Inflammatory macrophage (primary cell): Measurements from ENCODE around the gene ARMC3.
"Not testable (repeated sequence)": the region's sequence is repeated elsewhere in the genome, so short reads cannot be mapped to it uniquely, and the experiment has no call there.

ENCODE experiments used
- DNase-seq, 2 donors: peaks; one replicate each; pipeline ENCODE4 v3.0.0-alpha.2; 2020 to 2022

Gene ARMC3

GRCh38 chr10:23051278-23051677 is 123.4 kb downstream of the ARMC3 start:
- DNase-seq: no peak

DNA sequence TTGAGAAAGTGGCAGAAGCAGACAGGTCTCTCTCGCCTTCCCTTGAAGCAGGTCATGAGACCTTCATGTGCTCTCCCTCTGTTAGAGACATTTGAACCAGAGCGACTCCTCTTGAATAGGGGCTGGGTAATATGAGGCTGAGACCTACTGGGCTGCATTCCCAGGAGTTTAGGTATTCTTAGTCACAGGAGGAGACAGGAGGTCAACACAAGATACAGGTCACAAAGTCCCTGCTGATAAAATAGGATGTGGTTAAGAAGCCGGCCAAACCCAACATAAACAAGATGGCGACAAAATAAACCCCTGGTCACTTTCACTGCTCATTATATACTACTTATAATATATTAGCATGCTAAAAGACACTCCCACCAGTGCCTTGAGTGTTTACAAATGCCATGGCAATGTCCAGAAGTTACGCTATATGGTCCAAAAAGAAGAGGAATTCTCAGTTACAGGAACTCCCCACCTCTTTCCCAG is 124.0 kb downstream of the ARMC3 start:
- DNase-seq: no peak

DNA sequence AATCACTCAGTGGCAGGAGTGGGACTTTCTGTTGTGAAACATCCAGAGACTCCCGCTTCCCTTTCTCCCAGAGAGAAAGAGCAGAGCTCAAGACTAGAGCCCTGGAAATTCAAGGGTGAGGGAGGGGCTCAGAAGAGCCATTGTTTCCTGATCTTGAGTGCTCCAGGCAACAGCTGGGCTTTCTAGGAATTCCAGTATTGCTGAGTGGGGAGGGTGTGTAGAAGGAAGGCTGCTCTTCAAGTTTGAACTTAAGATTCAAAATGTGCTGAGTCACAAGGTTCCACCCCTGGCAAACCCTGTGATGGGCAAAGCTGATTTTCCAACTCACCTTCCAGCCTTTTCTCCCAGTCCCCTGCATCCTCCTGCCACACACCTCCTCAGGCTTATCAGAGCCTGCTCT is 125.2 kb downstream of the ARMC3 start:
- DNase-seq: peak in 1 of 2 donors; percentile 9

DNA sequence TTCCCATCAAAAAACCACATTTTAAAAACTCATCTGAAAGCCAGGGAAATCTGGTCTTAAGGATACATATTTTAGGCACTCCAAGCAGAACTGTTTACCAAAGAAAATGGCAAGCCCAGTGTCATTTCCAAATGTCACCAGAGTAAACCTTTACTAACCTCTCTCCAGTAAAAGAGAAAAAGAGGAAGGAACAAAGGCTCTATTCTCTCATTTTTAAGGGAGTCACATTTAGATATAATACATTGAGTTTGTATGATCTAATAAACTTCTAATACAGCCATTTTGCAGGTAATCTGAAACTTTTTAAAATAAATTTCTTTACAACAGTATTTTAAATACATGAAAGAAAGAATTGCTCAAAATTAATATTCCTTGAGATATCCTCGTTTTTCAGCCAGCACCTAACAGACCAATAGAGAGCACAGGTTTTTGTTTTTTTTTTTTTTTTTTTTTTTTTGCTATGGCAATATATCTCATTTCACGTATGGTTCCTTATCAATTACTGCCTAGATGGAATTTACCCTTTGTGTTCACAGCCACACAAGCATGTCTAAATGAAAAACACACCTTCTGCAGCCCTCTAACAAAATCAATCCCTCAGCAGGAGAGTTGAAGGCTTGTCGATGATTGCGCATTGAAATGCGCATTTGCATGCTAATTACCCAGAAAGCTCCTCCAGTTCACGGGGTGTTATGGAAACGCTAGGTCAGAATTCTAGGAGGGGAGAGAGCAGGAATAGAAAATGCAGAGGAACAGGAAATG is 127.8 kb downstream of the ARMC3 start:
- DNase-seq: no peak

GRCh38 chr10:23056186-23056579 is 128.3 kb downstream of the ARMC3 start:
- DNase-seq: no peak

GRCh38 chr10:23058366-23058765 is 130.5 kb downstream of the ARMC3 start:
- DNase-seq: no peak

GRCh38 chr10:23060918-23061317 is 133.1 kb downstream of the ARMC3 start:
- no peak for DNase-seq

DNA sequence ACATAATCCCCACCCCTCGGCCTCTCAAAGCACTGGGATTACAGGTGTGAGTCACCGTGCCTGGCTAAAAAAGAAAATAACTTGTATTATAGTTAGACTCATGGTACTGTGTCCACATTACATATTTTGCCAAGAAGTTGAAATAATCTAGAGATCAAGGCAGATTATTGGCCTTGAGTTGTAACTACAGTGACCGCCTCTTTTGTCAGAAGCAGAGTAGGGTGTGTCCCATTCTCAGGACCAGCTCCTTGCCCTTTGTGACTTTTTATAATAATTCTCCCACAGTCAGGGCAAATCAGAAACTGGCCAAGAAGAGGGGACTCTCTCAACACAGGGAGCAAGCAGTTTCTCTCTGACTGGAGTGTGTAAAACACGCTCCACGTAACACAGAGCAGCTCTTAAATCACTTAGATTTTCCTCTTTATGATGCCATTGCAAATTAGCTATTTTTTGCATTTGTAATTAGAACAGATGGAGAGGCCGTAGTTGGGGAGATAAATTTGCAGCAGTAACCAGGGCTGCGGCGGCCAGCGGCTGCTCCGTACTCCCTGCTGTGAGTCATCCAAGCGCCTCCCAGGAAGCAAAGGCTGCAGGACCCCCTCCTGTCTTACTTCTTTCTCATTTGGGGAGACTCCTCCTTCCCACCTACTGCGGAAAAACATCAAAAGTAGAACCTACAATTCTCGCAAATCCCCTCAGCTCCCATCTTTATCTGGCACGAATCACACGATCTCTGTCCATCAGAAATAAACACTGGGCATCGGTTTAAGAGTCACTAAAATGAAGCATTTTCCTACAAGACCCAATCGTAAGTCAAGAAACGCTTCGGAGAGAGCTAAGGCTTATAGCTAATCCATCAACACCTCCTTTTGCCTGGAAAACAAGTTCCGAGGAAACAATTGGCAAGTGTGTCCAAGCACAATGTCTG is 135.5 kb downstream of the ARMC3 start:
- DNase-seq: no peak

DNA sequence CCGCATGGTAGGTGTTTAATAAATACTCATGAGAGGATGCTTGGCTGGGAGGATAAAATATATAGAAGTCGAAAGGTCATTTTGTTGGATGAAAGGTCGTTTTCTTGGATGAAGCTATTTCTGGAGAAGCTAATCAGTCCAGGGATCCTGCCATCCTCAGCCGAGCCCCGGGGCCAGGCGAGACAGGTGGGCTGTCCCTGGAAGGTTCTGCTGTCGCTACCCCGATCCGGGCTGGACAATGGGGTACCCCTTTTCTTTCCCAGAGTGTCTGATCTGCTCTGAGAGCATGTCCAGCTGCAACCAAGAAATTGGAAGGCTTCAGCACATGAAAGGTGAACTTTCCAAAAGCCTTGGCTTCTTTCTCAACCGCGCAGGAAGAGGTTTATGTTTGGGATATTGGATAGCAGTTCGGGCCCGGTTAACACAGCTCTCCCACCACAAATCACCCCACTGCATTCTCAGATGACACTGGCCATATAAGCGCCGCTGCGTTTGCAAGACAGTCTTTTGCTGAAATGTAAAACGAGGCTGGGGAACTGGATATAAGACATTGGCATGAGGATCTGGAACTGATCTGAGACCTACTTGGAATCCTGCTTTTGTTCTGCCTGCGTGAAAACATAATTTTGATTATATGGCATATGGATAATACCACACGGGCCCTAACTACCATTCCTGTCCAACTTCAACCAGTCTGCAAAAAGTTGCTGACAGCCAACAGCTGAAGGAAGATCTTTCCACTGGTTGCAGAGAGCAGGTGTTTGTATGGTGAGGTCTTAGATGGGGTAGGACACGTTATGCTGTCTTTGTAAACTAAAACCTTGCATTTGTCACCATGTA is 136.3 kb downstream of the ARMC3 start:
- DNase-seq: no peak

- not testable (repeated sequence) for DNase-seq
These were observed 136.9 kb downstream of the ARMC3 start for GRCh38 chr10:23064813-23065114.

DNA sequence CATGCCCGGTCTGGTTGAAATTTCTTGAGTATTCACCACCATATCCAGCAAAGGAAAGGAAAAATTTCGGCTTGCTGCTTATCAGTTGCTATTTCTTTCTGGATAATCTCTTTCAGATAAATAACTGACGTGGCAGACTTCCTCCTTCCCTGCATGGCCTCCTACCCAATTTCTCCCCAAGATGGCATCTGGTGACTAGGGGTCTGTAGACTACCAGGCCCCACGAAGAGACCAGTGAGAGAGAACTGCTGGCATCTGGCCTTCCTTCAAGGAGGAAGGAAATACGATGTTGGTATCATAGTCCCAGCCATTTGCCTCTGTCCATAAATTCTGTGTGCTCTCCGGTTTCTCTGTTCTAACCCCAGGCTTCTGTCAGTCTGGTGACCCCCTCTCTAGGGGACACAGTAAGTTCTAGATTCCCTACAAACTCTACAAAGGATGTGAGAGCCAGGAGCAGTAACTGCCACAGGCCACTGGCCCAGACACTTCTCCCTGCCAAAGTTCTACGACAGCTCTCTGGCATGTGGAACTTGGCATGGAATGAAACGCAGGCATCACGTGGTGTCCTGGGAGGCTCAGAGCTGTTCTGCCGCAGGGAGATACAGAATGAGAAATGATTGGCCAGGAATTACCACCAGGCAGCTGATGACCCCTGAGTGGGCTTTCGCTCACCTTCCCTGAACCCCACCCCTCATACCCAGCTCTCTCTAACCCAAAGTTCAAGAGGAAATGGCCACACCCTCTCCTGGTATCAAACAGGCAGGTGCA is 137.5 kb downstream of the ARMC3 start:
- DNase-seq: no peak

DNA sequence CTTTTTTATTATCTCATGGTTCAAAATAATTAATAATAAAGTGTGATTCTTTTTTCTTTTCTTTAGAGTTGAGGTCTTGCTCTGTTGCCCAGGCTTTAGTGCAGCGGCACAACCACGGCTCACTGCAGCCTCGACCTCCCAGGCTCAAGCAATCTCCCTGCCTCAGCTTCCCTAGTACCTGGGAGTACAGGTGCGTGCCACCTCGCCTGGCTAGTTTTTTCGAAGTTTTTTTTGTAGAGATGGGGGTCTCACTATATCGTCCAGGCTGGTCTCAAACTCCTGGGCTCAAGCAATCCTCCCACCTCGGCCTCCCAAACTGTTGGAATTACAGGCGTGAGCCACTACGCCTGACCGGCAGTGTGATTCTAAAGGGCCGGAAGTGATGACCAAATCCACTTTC is 139.5 kb downstream of the ARMC3 start:
- DNase-seq: no peak

DNA sequence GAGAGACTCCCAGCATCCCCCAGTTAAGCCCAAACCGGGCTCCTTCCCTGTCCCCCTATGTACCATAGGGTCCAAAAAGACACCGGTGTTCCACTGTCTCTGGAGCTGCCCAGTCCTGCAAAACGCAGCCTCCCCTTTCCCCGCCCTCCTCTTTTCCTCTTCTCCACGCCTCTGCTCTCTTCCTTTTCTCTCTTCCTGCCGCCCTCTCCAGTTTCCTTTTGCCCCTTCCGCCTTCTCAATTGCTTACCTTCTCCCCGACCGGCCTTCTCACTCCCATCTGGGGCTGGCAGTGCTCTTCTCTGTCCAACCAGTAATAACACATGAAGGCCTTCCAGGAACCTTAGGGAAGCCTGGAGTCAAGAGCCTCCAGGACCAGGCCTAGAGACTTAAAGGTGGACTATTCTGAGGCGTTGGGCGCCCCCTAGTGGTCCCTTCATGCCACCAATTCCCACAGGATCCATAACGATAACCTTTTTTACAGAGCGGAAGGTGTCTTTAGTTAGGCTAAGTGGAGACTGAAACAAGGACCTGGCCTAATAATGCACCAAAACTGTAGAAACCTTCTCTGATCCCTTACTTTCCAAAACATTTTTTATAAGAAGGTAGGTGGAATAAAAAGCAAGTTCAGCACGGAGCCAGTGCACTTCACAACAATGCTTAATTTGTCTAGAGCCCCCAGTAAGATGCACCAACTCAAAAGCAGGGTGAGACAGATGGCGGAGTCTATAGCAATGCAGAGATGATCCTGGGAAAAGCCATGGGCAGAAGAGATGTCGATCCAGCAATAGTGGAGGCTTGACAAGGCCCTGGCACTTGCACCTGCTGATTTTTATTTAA is 140.3 kb downstream of the ARMC3 start:
- peak; percentile 54 to 72 for DNase-seq

- no peak for DNase-seq
These were observed 141.4 kb downstream of the ARMC3 start for GRCh38 chr10:23069019-23069815.

- DNase-seq: not testable (repeated sequence)
These were observed 142.4 kb downstream of the ARMC3 start for GRCh38 chr10:23070092-23070912.

- DNase-seq: no peak
These were observed 143.0 kb downstream of the ARMC3 start for GRCh38 chr10:23070913-23071218.

DNA sequence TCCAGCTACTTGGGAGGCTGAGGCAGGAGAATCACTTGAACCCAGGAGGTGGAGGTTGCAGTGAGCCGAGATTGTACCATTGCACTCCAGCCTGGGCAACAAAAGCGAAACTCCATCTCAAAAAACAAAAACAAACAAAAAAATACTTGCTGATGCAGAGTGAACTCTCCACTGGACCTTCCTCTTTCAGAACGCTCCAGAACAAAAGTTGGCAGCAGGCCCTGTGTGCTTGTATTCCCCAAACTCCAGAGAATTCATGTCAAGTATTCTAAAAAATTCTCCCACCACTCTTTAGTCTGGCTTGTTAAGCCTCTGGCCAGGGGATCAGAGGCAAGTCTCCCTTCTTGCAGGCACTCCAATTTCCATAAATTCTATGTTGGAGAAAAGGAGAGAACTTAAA is 144.7 kb downstream of the ARMC3 start:
- not testable (repeated sequence) for DNase-seq

- DNase-seq: no peak
These were observed 145.7 kb downstream of the ARMC3 start for GRCh38 chr10:23073527-23073926.

DNA sequence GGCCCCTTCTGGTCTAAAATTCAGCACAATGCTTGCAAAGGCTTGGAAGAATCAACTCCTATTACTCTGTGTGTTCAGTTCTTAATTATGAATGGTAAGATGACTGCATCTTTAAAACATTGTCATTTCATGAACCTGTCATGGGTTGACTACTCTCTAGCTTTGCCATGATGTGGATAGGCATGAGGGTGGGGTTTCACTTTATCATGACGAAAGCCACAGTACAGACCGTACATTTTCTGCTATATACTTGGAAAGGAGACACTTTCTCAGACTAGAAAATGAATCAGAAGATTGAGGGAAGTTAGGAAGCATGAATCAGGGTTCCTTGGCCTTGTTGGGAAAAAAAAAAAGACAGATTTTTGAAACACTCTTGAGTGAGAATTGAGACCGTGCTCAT is 147.8 kb downstream of the ARMC3 start:
- DNase-seq: no peak

DNA sequence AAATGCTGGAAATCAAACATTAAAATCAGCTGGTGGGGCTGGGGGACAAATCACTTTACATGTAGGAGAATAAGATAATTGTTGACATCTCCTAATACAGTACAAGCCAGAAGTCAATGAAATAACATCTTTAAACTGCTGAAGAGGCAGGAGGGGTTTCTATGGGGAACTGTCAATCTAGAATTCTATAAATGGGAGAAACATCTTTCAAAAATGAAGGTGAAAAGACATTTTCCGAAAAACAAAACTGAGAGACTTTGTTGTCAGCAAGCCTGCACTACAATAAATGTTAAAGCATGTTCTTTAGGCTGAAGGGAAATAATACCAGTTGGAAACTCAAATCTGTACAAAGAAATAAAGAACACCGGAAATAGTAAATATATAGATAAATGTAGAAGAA is 150.3 kb downstream of the ARMC3 start:
- no peak for DNase-seq
